K562 (cell line): Measurements from ENCODE around the gene BEST1. TPM values are rescaled to one million over a fixed set of nuclear protein-coding genes. Genes with fewer than 3 reads are reported as not detected.

Experiments
- GTF2A2 ChIP-seq: IDR thresholded peaks from 2 replicates; pipeline ENCODE4 v1.6.1; 2016; ENCODE audit warnings: mild to moderate bottlenecking, missing genetic modification characterization, missing compliant biosample characterization
- HNRNPLL ChIP-seq: fragments of 200-400 bp; formaldehyde crosslinking; IDR thresholded peaks from 2 replicates; pipeline ENCODE4 v1.6.1; 2017; ENCODE audit warnings: low read length, low read depth, mild to moderate bottlenecking; ENCODE audit not compliant: poor library complexity, severe bottlenecking
- ILK ChIP-seq: fragments of 450-650 bp; IDR thresholded peaks from 2 replicates; pipeline ENCODE4 v1.6.1; 2016; ENCODE audit warnings: missing genetic modification characterization, low read depth, mild to moderate bottlenecking, missing compliant biosample characterization, moderate library complexity, borderline replicate concordance
- MAFF ChIP-seq: IDR thresholded peaks from 2 replicates; pipeline ENCODE4 v1.6.1; 2012; ENCODE audit warnings: low read length, improper control_type of control experiment
- PHF8 ChIP-seq: fragments of 200-600 bp; sonication (generic); IDR thresholded peaks from 2 replicates; pipeline ENCODE4 v1.6.1; 2012; ENCODE audit warnings: mixed run types, mild to moderate bottlenecking, inconsistent platforms, low read length, moderate library complexity, borderline replicate concordance
- SMARCB1 ChIP-seq: IDR thresholded peaks from 2 replicates; pipeline ENCODE4 v1.6.1; 2011; ENCODE audit warnings: improper control_type of control experiment, low read depth; ENCODE audit not compliant: insufficient read length
- THRAP3 ChIP-seq: fragments of 450-650 bp; IDR thresholded peaks from 2 replicates; pipeline ENCODE4 v1.6.1; 2016; ENCODE audit warnings: mild to moderate bottlenecking, inconsistent platforms, borderline replicate concordance
- ZBTB49 ChIP-seq: sonication (generic); formaldehyde crosslinking; IDR thresholded peaks from 2 replicates; pipeline ENCODE4 v1.8.0; 2022; ENCODE audit warnings: missing genetic modification reagents, mild to moderate bottlenecking, borderline replicate concordance
- ZSCAN32 ChIP-seq: fragments of 450-650 bp; formaldehyde crosslinking; IDR thresholded peaks from 2 replicates; pipeline ENCODE4 v1.4.0; 2020; ENCODE audit warnings: mild to moderate bottlenecking, moderate library complexity
- polyA plus RNA-seq, 8 experiments: library from polyadenylated mRNA; depleted of rRNA in 4 of 8; stranded (reverse) in 5 of 8; unstranded in 3 of 8; fragments of >200 nt; fragmentation: Nextera tagmentation in 2 of 8; fragmentation: Illumina TruSeq in 1 of 8; extraction: Ambion mirVana in 2 of 8; extraction: Trizol in 1 of 8; gene quantifications; 2 replicates each; pipeline versions ENCODE4 v1.2.1 to v1.2.3, GENCODE V29; 2011 to 2014; ENCODE audit warnings: inconsistent platforms in 1 of 8, missing spikeins in 1 of 8
- total RNA-seq, 7 experiments: library from RNA; depleted of rRNA in 6 of 7; stranded (reverse); fragments of >200 nt in 6 of 7; fragmentation: Illumina TruSeq in 2 of 7; extraction: Trizol in 2 of 7; gene quantifications; 2 replicates each; pipeline versions ENCODE4 v1.2.1 to v1.2.3, GENCODE V29; 2011 to 2021; ENCODE audit warnings: low replicate concordance in 1 of 7
- TF ChIP-seq, protein P1 (sequence below): sonication (generic); formaldehyde crosslinking; IDR thresholded peaks from 2 replicates; pipeline ENCODE4 v1.8.1; 2023; ENCODE audit warnings: mild to moderate bottlenecking, missing genetic modification reagents
- TF ChIP-seq, protein P2 (sequence below): fragments of 250-450 bp; sonication (Bioruptor Pico); IDR thresholded peaks from 2 replicates; pipeline ENCODE4 v1.8.0; 2022; ENCODE audit warnings: moderate library complexity, mild to moderate bottlenecking, inconsistent platforms
- TF ChIP-seq, protein P3 (sequence below): sonication (generic); formaldehyde crosslinking; IDR thresholded peaks from 2 replicates; pipeline ENCODE4 v1.8.0; 2022; ENCODE audit warnings: mild to moderate bottlenecking, missing genetic modification reagents

BEST1 gene
- total and polyA plus RNA-seq, 9 of the 15 experiments (the other 6 are each of a cell fraction or from before 2014, with no cell fraction given) = 0.07 to 1.3 (median 0.40) TPM

- TF ChIP-seq, protein P1, sequence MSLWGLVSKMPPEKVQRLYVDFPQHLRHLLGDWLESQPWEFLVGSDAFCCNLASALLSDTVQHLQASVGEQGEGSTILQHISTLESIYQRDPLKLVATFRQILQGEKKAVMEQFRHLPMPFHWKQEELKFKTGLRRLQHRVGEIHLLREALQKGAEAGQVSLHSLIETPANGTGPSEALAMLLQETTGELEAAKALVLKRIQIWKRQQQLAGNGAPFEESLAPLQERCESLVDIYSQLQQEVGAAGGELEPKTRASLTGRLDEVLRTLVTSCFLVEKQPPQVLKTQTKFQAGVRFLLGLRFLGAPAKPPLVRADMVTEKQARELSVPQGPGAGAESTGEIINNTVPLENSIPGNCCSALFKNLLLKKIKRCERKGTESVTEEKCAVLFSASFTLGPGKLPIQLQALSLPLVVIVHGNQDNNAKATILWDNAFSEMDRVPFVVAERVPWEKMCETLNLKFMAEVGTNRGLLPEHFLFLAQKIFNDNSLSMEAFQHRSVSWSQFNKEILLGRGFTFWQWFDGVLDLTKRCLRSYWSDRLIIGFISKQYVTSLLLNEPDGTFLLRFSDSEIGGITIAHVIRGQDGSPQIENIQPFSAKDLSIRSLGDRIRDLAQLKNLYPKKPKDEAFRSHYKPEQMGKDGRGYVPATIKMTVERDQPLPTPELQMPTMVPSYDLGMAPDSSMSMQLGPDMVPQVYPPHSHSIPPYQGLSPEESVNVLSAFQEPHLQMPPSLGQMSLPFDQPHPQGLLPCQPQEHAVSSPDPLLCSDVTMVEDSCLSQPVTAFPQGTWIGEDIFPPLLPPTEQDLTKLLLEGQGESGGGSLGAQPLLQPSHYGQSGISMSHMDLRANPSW (CRISPR knock-in tag) = no peak
- TF ChIP-seq SMARCB1 (no peak), PHF8 (peak; percentile 35; the same call in 1 of the 2 replicates), HNRNPLL (no peak), ILK (no peak), THRAP3 (0 out of 2 replicates have a peak, but pooled peaks have one; percentile 54), ZBTB49 (CRISPR knock-in tag) (no peak), GTF2A2 (tag) (no peak), ZSCAN32 (CRISPR knock-in tag) (no peak), MAFF (no peak)
- TF ChIP-seq, protein P2, sequence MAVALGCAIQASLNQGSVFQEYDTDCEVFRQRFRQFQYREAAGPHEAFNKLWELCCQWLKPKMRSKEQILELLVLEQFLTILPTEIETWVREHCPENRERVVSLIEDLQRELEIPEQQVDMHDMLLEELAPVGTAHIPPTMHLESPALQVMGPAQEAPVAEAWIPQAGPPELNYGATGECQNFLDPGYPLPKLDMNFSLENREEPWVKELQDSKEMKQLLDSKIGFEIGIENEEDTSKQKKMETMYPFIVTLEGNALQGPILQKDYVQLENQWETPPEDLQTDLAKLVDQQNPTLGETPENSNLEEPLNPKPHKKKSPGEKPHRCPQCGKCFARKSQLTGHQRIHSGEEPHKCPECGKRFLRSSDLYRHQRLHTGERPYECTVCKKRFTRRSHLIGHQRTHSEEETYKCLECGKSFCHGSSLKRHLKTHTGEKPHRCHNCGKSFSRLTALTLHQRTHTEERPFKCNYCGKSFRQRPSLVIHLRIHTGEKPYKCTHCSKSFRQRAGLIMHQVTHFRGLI (CRISPR knock-in tag) = no peak
- TF ChIP-seq, protein P3, sequence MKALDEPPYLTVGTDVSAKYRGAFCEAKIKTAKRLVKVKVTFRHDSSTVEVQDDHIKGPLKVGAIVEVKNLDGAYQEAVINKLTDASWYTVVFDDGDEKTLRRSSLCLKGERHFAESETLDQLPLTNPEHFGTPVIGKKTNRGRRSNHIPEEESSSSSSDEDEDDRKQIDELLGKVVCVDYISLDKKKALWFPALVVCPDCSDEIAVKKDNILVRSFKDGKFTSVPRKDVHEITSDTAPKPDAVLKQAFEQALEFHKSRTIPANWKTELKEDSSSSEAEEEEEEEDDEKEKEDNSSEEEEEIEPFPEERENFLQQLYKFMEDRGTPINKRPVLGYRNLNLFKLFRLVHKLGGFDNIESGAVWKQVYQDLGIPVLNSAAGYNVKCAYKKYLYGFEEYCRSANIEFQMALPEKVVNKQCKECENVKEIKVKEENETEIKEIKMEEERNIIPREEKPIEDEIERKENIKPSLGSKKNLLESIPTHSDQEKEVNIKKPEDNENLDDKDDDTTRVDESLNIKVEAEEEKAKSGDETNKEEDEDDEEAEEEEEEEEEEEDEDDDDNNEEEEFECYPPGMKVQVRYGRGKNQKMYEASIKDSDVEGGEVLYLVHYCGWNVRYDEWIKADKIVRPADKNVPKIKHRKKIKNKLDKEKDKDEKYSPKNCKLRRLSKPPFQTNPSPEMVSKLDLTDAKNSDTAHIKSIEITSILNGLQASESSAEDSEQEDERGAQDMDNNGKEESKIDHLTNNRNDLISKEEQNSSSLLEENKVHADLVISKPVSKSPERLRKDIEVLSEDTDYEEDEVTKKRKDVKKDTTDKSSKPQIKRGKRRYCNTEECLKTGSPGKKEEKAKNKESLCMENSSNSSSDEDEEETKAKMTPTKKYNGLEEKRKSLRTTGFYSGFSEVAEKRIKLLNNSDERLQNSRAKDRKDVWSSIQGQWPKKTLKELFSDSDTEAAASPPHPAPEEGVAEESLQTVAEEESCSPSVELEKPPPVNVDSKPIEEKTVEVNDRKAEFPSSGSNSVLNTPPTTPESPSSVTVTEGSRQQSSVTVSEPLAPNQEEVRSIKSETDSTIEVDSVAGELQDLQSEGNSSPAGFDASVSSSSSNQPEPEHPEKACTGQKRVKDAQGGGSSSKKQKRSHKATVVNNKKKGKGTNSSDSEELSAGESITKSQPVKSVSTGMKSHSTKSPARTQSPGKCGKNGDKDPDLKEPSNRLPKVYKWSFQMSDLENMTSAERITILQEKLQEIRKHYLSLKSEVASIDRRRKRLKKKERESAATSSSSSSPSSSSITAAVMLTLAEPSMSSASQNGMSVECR (CRISPR knock-in tag) = peak; percentile 92; the same call in 1 of the 2 replicates
These were observed 32.6 kb upstream of the BEST1 start, which contains the start of gene RAB3IL1 (continued) for GRCh38 chr11:61917334-61918109.
